ENCODE data around the gene TMEM106A. TPM values are rescaled to one million over a fixed set of nuclear protein-coding genes. Genes with fewer than 3 reads are reported as not detected.

The TMEM106A gene
- total RNA-seq, 2 donors from 2014 or later = 2.6 to 8.0 TPM

- 86% methylated on average over 4 of the region's 4 CpGs for WGBS
- Histone ChIP-seq H3K9me3 (no peaks in the 10 kb centered on the region), H3K27ac (no peak overlapping the region), H3K4me1 (replicated peaks) (peaks cover 5% of the 10 kb centered on the region), H3K27me3 (replicated peaks; ENCODE audit: insufficient read depth) (no peaks in the 10 kb centered on the region), H3K4me3 (no peak overlapping the region), H3K36me3 (peaks cover 0 to 5% of the 10 kb centered on the region in 2 donors)
- no peak for TF ChIP-seq CTCF (IDR thresholded peaks at IDR 0.05)
- TF ChIP-seq POLR2A (IDR thresholded peaks at IDR 0.05) = no peak
- no peak for TF ChIP-seq POLR2AphosphoS5 (IDR thresholded peaks at IDR 0.05)
- intact Hi-C loops (cut with DNase I) = loop anchor here (10.0 kb wide), 1 partner anchor 268 kb away; the partner anchor contains the start of gene DHX8
- no peak for DNase-seq (ENCODE audit: low spot score)
Observed at GRCh38 chr17:43216762-43217613, 5.3 kb downstream of the TMEM106A start.

- intact Hi-C loops (cut with DNase I) = loop anchor here (10.0 kb wide), 1 partner anchor 267 kb away; the partner anchor contains the start of gene DHX8
- no peak for TF ChIP-seq POLR2AphosphoS5 (IDR thresholded peaks at IDR 0.05)
- TF ChIP-seq POLR2A (IDR thresholded peaks at IDR 0.05) = no peak
- no peak for TF ChIP-seq CTCF (IDR thresholded peaks at IDR 0.05)
- H3K27ac ChIP-seq = no peak overlapping the region
- WGBS = 96% methylated on average over 2 of the region's 2 CpGs
- peaks cover 4% of the 10 kb centered on the region for H3K4me1 ChIP-seq (replicated peaks)
- H3K9me3 ChIP-seq = no peaks in the 10 kb centered on the region
- no peaks in the 10 kb centered on the region for H3K27me3 ChIP-seq (replicated peaks; ENCODE audit: insufficient read depth)
- DNase-seq (ENCODE audit: low spot score) = no peak
- no peak overlapping the region for H3K4me3 ChIP-seq
- H3K36me3 ChIP-seq = peaks cover 0 to 5% of the 10 kb centered on the region in 2 donors
Observed at GRCh38 chr17:43217614-43218087, 6.0 kb downstream of the TMEM106A start.

- TF ChIP-seq POLR2A (IDR thresholded peaks at IDR 0.05) (no peak), CTCF (IDR thresholded peaks at IDR 0.05) (no peak), POLR2AphosphoS5 (IDR thresholded peaks at IDR 0.05) (no peak)
- peaks cover 0 to 5% of the 10 kb centered on the region in 2 donors for H3K36me3 ChIP-seq
- intact Hi-C loops (cut with DNase I) = loop anchor here (10.0 kb wide), 1 partner anchor 266 kb away; the partner anchor contains the start of gene DHX8
- WGBS = 58% methylated on average over 2 of the region's 2 CpGs
- no peak overlapping the region for H3K4me3 ChIP-seq
- no peaks in the 10 kb centered on the region for H3K9me3 ChIP-seq
- H3K27me3 ChIP-seq (replicated peaks; ENCODE audit: insufficient read depth) = no peaks in the 10 kb centered on the region
- no peak for DNase-seq (ENCODE audit: low spot score)
- H3K4me1 ChIP-seq (replicated peaks) = no peaks in the 10 kb centered on the region
- no peak overlapping the region for H3K27ac ChIP-seq
Observed at GRCh38 chr17:43219001-43219400, 7.3 kb downstream of the TMEM106A start.

- H3K36me3 ChIP-seq = peaks cover 0 to 5% of the 10 kb centered on the region in 2 donors
- no peak for TF ChIP-seq POLR2AphosphoS5 (IDR thresholded peaks at IDR 0.05)
- TF ChIP-seq CTCF (IDR thresholded peaks at IDR 0.05) = no peak
- no peak for TF ChIP-seq POLR2A (IDR thresholded peaks at IDR 0.05)
- no peaks in the 10 kb centered on the region for H3K9me3 ChIP-seq
- H3K27ac ChIP-seq = no peak overlapping the region
- no peak for DNase-seq (ENCODE audit: low spot score)
- intact Hi-C loops (cut with DNase I) = loop anchor here (10.0 kb wide), 1 partner anchor 265 kb away; the partner anchor contains the start of gene DHX8
- no peaks in the 10 kb centered on the region for H3K27me3 ChIP-seq (replicated peaks; ENCODE audit: insufficient read depth)
- H3K4me3 ChIP-seq = no peak overlapping the region
- 81% methylated on average over 8 of the region's 8 CpGs for WGBS
- no peaks in the 10 kb centered on the region for H3K4me1 ChIP-seq (replicated peaks)
Observed at GRCh38 chr17:43219746-43220380, 8.2 kb downstream of the TMEM106A start.

Data from prostate gland (tissue), 2 donors.